SK-N-SH treated with all-trans-retinoic acid at 6 μM for 48 hours (cell line): Measurements from ENCODE around the gene ATG13.
"Not testable (repeated sequence)": the region's sequence is repeated elsewhere in the genome, so short reads cannot be mapped to it uniquely, and the experiment has no call there.

ENCODE experiments used
- ATAC-seq: fragments of 200-7000 bp; cut with Tn5 transposase; 3 replicates; pipeline ENCODE4 v1.9.1; 2020; ENCODE audit warnings: mild to moderate bottlenecking, moderate library complexity
- ARNTL ChIP-seq: fragments of 450-650 bp; formaldehyde crosslinking; IDR thresholded peaks from 2 replicates; pipeline ENCODE4 v1.5.0; 2020; ENCODE audit warnings: low read depth, mild to moderate bottlenecking, moderate library complexity, borderline replicate concordance
- BACH2 ChIP-seq: fragments of 250-450 bp; sonication (Bioruptor Pico); IDR thresholded peaks from 2 replicates; pipeline ENCODE4 v1.9.0; 2021; ENCODE audit warnings: mild to moderate bottlenecking, borderline replicate concordance
- CSDC2 ChIP-seq: fragments of 250-450 bp; sonication (Bioruptor Pico); IDR thresholded peaks from 2 replicates; pipeline ENCODE4 v1.5.0; 2020; ENCODE audit warnings: mild to moderate bottlenecking, moderate library complexity
- ESRRG ChIP-seq: fragments of 250-450 bp; sonication (Bioruptor Pico); IDR thresholded peaks from 2 replicates; pipeline ENCODE4 v1.6.1; 2021; ENCODE audit warnings: mild to moderate bottlenecking
- GLIS3 ChIP-seq: fragments of 250-450 bp; sonication (Bioruptor Pico); IDR thresholded peaks from 2 replicates; pipeline ENCODE4 v1.5.0; 2020; ENCODE audit warnings: mild to moderate bottlenecking, moderate library complexity
- ISL1 ChIP-seq: fragments of 250-450 bp; sonication (Bioruptor Pico); IDR thresholded peaks from 2 replicates; pipeline ENCODE4 v2.1.2; 2022; ENCODE audit warnings: mild to moderate bottlenecking, moderate library complexity
- PPARA ChIP-seq: fragments of 250-450 bp; sonication (Bioruptor Pico); IDR thresholded peaks from 2 replicates; pipeline ENCODE4 v1.5.0; 2020; ENCODE audit warnings: mild to moderate bottlenecking, borderline replicate concordance
- RARB ChIP-seq: fragments of 250-450 bp; sonication (Bioruptor Pico); IDR thresholded peaks from 2 replicates; pipeline ENCODE4 v1.8.0; 2021; ENCODE audit warnings: mild to moderate bottlenecking, moderate library complexity
- SNAI2 ChIP-seq: fragments of 250-450 bp; sonication (Bioruptor Pico); IDR thresholded peaks from 2 replicates; pipeline ENCODE4 v1.5.0; 2020; ENCODE audit warnings: mild to moderate bottlenecking, moderate library complexity
- TOX ChIP-seq: fragments of 250-450 bp; sonication (Bioruptor Pico); IDR thresholded peaks from 2 replicates; pipeline ENCODE4 v1.8.0; 2021; ENCODE audit warnings: mild to moderate bottlenecking, moderate library complexity, borderline replicate concordance
- ZC3H10 ChIP-seq: fragments of 250-450 bp; sonication (Bioruptor Pico); IDR thresholded peaks from 2 replicates; pipeline ENCODE4 v1.5.1; 2021; ENCODE audit warnings: mild to moderate bottlenecking, moderate library complexity
- ZFP3 ChIP-seq: fragments of 250-450 bp; sonication (Bioruptor Pico); IDR thresholded peaks from 2 replicates; pipeline ENCODE4 v1.5.0; 2020; ENCODE audit warnings: mild to moderate bottlenecking, moderate library complexity
- ZFP30 ChIP-seq: fragments of 450-650 bp; formaldehyde crosslinking; IDR thresholded peaks from 2 replicates; pipeline ENCODE4 v1.5.0; 2022; ENCODE audit warnings: mild to moderate bottlenecking, moderate library complexity
- ZNF565 ChIP-seq: fragments of 450-650 bp; formaldehyde crosslinking; conservative IDR thresholded peaks from 2 replicates; pipeline ENCODE4 v1.5.0; 2020; ENCODE audit warnings: low read depth, mild to moderate bottlenecking, moderate library complexity
- ZNF70 ChIP-seq: fragments of 450-650 bp; formaldehyde crosslinking; IDR thresholded peaks from 2 replicates; pipeline ENCODE4 v1.5.0; 2020; ENCODE audit warnings: mild to moderate bottlenecking, moderate library complexity
- TF ChIP-seq, protein P1 (sequence below): fragments of 250-450 bp; sonication (Bioruptor Pico); IDR thresholded peaks from 2 replicates; pipeline ENCODE4 v1.5.1; 2020; ENCODE audit warnings: low read depth, mild to moderate bottlenecking, moderate library complexity
- TF ChIP-seq, protein P2 (sequence below): fragments of 250-450 bp; sonication (Bioruptor Pico); IDR thresholded peaks from 2 replicates; pipeline ENCODE4 v1.8.0; 2020; ENCODE audit warnings: mild to moderate bottlenecking, moderate library complexity, borderline replicate concordance
- TF ChIP-seq, protein P3 (sequence below): fragments of 250-450 bp; sonication (Bioruptor Pico); IDR thresholded peaks from 2 replicates; pipeline ENCODE4 v1.5.0; 2020; ENCODE audit warnings: mild to moderate bottlenecking, moderate library complexity
- TF ChIP-seq, protein P4 (sequence below): fragments of 250-450 bp; sonication (Bioruptor Pico); IDR thresholded peaks from 2 replicates; pipeline ENCODE4 v1.5.1; 2021; ENCODE audit warnings: mild to moderate bottlenecking, moderate library complexity
- TF ChIP-seq, protein P5 (sequence below): fragments of 250-450 bp; sonication (Bioruptor Pico); IDR thresholded peaks from 2 replicates; pipeline ENCODE4 v1.8.0; 2021; ENCODE audit warnings: low read depth, mild to moderate bottlenecking, moderate library complexity, borderline replicate concordance

The ATG13 gene

DNA sequence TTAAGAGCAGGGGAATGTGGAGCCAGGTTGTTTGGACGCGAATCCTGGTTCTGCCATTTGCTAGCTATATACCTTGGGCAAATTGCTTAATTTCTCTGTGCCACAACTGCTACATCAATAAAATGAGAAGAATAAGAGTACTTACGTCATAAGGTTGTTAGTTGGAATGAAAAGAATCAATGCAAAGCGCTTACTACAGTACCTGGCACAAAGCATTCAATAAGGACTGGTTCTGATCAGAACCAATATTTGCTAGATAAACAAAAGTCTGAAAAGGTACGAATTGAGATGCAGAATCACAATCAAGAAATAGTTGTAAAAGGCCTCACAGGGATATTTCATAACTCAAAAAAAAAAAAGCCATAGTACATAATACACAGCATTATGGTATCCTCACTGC, 34.8 kb upstream of the ATG13 start:
- no peak for ATAC-seq

DNA sequence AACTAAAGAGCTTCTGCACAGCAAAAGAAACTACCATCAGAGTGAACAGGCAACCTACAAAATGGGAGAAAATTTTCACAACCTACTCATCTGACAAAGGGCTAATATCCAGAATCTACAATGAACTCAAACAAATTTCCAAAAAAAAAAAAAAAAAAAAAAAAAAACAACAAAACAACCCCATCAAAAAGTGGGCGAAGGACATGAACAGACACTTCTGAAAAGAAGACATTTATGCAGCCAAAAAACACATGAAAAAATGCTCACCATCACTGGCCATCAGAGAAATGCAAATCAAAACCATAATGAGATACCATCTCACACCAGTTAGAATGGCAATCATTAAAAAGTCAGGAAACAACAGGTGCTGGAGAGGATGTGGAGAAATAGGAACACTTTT, 33.8 kb upstream of the ATG13 start:
- not testable (repeated sequence) for ATAC-seq

More for the DNA sequence above, 34.8 kb upstream of the ATG13 start:
- TF ChIP-seq ISL1 (CRISPR knock-in tag) (no peak), ZNF565 (CRISPR knock-in tag) (no peak), SNAI2 (CRISPR knock-in tag) (no peak), BACH2 (CRISPR knock-in tag) (no peak), ZNF70 (CRISPR knock-in tag) (no peak), PPARA (no peak), TOX (CRISPR knock-in tag) (no peak)
- TF ChIP-seq, protein P1, sequence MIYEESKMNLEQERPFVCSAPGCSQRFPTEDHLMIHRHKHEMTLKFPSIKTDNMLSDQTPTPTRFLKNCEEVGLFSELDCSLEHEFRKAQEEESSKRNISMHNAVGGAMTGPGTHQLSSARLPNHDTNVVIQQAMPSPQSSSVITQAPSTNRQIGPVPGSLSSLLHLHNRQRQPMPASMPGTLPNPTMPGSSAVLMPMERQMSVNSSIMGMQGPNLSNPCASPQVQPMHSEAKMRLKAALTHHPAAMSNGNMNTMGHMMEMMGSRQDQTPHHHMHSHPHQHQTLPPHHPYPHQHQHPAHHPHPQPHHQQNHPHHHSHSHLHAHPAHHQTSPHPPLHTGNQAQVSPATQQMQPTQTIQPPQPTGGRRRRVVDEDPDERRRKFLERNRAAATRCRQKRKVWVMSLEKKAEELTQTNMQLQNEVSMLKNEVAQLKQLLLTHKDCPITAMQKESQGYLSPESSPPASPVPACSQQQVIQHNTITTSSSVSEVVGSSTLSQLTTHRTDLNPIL (CRISPR knock-in tag): no peak
- TF ChIP-seq, protein P2, sequence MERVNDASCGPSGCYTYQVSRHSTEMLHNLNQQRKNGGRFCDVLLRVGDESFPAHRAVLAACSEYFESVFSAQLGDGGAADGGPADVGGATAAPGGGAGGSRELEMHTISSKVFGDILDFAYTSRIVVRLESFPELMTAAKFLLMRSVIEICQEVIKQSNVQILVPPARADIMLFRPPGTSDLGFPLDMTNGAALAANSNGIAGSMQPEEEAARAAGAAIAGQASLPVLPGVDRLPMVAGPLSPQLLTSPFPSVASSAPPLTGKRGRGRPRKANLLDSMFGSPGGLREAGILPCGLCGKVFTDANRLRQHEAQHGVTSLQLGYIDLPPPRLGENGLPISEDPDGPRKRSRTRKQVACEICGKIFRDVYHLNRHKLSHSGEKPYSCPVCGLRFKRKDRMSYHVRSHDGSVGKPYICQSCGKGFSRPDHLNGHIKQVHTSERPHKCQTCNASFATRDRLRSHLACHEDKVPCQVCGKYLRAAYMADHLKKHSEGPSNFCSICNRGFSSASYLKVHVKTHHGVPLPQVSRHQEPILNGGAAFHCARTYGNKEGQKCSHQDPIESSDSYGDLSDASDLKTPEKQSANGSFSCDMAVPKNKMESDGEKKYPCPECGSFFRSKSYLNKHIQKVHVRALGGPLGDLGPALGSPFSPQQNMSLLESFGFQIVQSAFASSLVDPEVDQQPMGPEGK (CRISPR knock-in tag): no peak
- TF ChIP-seq, all 23 proteins: peak for 0

DNA sequence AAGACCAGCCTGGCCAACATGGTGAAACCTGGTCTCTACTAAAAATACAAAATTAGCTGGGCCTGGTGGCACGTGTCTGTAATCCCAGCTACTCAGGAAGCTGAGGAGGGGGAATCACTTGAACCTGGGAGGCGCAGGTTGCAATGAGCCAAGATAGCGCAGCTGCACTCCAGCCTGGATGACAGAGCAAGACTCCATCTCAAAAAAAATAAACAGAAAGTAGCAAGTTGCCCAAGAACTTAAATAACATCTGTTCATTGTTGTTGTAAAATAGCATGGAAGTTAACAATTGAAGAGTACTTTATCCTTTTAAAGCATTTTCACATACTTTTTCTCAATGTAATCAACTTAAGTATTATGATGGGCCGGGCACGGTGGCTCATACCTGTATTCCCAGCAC, 29.2 kb upstream of the ATG13 start:
- no peak for ATAC-seq
- no peak for TF ChIP-seq ZFP3
- no peak for TF ChIP-seq RARB (CRISPR knock-in tag)
- TF ChIP-seq BACH2 (CRISPR knock-in tag): no peak
- TF ChIP-seq ZFP30: no peak
- no peak for TF ChIP-seq PPARA
- TF ChIP-seq ZNF70 (CRISPR knock-in tag): no peak
- TF ChIP-seq ARNTL (CRISPR knock-in tag): no peak
- TF ChIP-seq GLIS3 (CRISPR knock-in tag): no peak
- no peak for TF ChIP-seq ISL1 (CRISPR knock-in tag)
- TF ChIP-seq TOX (CRISPR knock-in tag): no peak
- TF ChIP-seq ZC3H10 (CRISPR knock-in tag): no peak
- TF ChIP-seq, protein P3, sequence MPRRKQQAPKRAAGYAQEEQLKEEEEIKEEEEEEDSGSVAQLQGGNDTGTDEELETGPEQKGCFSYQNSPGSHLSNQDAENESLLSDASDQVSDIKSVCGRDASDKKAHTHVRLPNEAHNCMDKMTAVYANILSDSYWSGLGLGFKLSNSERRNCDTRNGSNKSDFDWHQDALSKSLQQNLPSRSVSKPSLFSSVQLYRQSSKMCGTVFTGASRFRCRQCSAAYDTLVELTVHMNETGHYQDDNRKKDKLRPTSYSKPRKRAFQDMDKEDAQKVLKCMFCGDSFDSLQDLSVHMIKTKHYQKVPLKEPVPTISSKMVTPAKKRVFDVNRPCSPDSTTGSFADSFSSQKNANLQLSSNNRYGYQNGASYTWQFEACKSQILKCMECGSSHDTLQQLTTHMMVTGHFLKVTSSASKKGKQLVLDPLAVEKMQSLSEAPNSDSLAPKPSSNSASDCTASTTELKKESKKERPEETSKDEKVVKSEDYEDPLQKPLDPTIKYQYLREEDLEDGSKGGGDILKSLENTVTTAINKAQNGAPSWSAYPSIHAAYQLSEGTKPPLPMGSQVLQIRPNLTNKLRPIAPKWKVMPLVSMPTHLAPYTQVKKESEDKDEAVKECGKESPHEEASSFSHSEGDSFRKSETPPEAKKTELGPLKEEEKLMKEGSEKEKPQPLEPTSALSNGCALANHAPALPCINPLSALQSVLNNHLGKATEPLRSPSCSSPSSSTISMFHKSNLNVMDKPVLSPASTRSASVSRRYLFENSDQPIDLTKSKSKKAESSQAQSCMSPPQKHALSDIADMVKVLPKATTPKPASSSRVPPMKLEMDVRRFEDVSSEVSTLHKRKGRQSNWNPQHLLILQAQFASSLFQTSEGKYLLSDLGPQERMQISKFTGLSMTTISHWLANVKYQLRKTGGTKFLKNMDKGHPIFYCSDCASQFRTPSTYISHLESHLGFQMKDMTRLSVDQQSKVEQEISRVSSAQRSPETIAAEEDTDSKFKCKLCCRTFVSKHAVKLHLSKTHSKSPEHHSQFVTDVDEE (CRISPR knock-in tag): no peak
- TF ChIP-seq, protein P4, sequence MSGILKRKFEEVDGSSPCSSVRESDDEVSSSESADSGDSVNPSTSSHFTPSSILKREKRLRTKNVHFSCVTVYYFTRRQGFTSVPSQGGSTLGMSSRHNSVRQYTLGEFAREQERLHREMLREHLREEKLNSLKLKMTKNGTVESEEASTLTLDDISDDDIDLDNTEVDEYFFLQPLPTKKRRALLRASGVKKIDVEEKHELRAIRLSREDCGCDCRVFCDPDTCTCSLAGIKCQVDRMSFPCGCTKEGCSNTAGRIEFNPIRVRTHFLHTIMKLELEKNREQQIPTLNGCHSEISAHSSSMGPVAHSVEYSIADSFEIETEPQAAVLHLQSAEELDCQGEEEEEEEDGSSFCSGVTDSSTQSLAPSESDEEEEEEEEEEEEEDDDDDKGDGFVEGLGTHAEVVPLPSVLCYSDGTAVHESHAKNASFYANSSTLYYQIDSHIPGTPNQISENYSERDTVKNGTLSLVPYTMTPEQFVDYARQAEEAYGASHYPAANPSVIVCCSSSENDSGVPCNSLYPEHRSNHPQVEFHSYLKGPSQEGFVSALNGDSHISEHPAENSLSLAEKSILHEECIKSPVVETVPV (CRISPR knock-in tag): no peak
- TF ChIP-seq, protein P5, sequence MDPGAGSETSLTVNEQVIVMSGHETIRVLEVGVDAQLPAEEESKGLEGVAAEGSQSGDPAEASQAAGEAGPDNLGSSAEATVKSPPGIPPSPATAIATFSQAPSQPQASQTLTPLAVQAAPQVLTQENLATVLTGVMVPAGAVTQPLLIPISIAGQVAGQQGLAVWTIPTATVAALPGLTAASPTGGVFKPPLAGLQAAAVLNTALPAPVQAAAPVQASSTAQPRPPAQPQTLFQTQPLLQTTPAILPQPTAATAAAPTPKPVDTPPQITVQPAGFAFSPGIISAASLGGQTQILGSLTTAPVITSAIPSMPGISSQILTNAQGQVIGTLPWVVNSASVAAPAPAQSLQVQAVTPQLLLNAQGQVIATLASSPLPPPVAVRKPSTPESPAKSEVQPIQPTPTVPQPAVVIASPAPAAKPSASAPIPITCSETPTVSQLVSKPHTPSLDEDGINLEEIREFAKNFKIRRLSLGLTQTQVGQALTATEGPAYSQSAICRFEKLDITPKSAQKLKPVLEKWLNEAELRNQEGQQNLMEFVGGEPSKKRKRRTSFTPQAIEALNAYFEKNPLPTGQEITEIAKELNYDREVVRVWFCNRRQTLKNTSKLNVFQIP (CRISPR knock-in tag): no peak
- no peak for TF ChIP-seq CSDC2 (CRISPR knock-in tag)
- TF ChIP-seq, protein P2 (CRISPR knock-in tag): no peak
- TF ChIP-seq ZNF565 (CRISPR knock-in tag): no peak
- TF ChIP-seq, protein P1 (CRISPR knock-in tag): no peak
- TF ChIP-seq ESRRG: no peak
